Activated B cell treated with CpG ODN at 0.5 μM for 24 hours (primary cell): ENCODE data around the gene PIGN. TPM values are rescaled to one million over a fixed set of nuclear protein-coding genes. Genes with fewer than 3 reads are reported as not detected.

Experiments used
- ATAC-seq: fragments of 200-7000 bp; cut with Tn5 transposase; one replicate; pipeline ENCODE4 v1.10.0; 2021; ENCODE audit warnings: low read depth, mild to moderate bottlenecking, moderate library complexity
- CTCF ChIA-PET: fragments of 350-600 bp; sonication (Branson Sonifier 250); formaldehyde crosslinking; loops from one replicate; lab custom pipeline; 2021; ENCODE audit warnings: antibody characterized with exemption; lab: Charles Lee
- POLR2A ChIA-PET: fragments of 350-600 bp; sonication (Branson Sonifier 250); formaldehyde crosslinking; loops from one replicate; lab custom pipeline; 2021; ENCODE audit warnings: antibody characterized with exemption; lab: Charles Lee
- DNase-seq: peaks from one replicate; pipeline ENCODE4 v3.0.0; 2022
- H3K27ac Mint-ChIP-seq: one replicate; pipeline ENCODE4 v1.8.0; 2020; ENCODE audit warnings: mixed read lengths
- H3K27me3 Mint-ChIP-seq: one replicate; pipeline ENCODE4 v1.8.0; 2021; ENCODE audit warnings: mixed read lengths
- H3K36me3 Mint-ChIP-seq: one replicate; pipeline ENCODE4 v1.8.0; 2021; ENCODE audit warnings: low read depth, mixed read lengths
- H3K4me1 Mint-ChIP-seq: one replicate; pipeline ENCODE4 v1.8.0; 2021; ENCODE audit warnings: mixed read lengths
- H3K4me3 Mint-ChIP-seq: one replicate; pipeline ENCODE4 v1.8.0; 2020; ENCODE audit warnings: mild to moderate bottlenecking, mixed read lengths
- H3K9me3 Mint-ChIP-seq: one replicate; pipeline ENCODE4 v1.8.0; 2020; ENCODE audit warnings: mixed read lengths
- CTCF ChIP-seq: fragments of 200-600 bp; IDR thresholded peaks from one replicate; pipeline ENCODE4 v1.8.0; 2022; ENCODE audit warnings: antibody characterized with exemption, mild to moderate bottlenecking
- intact Hi-C: fragments of 100-400 bp; cut with micrococcal nuclease; formaldehyde crosslinking; loops from one replicate; pipeline ENCODE4 v1.15.1; 2024
- total RNA-seq: library from RNA; stranded (reverse); gene quantifications from 2 replicates; pipeline ENCODE4 v1.2.3, GENCODE V29; 2022

Gene PIGN
- total RNA-seq, 1 donor from 2014 or later, result 29.4 TPM

- Mint-ChIP-seq H3K27me3 (peaks cover 6% of the 10 kb centered on the region), H3K9me3 (no peaks in the 10 kb centered on the region), H3K36me3 (no peaks in the 10 kb centered on the region), H3K4me3 (no peak overlapping the region), H3K4me1 (no peaks in the 10 kb centered on the region), H3K27ac (no peak overlapping the region)
- CTCF ChIA-PET, result no interaction called here
- ATAC-seq, result no peak
- POLR2A ChIA-PET, result no interaction called here
- TF ChIP-seq CTCF, result no peak
- no peak for DNase-seq
- intact Hi-C loops, result no loop called here
Observed at GRCh38 chr18:62024983-62025382, 161.9 kb downstream of the PIGN start.

GRCh38 chr18:62023536-62023935, 163.3 kb downstream of the PIGN start:
- Mint-ChIP-seq H3K27ac (no peak overlapping the region), H3K4me1 (no peaks in the 10 kb centered on the region), H3K9me3 (no peaks in the 10 kb centered on the region), H3K27me3 (peaks cover 8% of the 10 kb centered on the region), H3K4me3 (no peak overlapping the region), H3K36me3 (no peaks in the 10 kb centered on the region)
- intact Hi-C loops, result no loop called here
- POLR2A ChIA-PET, result no interaction called here
- CTCF ChIA-PET, result no interaction called here
- ATAC-seq (no peak), DNase-seq (no peak)
- no peak for TF ChIP-seq CTCF

- H3K9me3 Mint-ChIP-seq, result no peaks in the 10 kb centered on the region
- TF ChIP-seq CTCF, result no peak
- no peaks in the 10 kb centered on the region for H3K36me3 Mint-ChIP-seq
- POLR2A ChIA-PET, result no interaction called here
- no peak overlapping the region for H3K4me3 Mint-ChIP-seq
- ATAC-seq (no peak), DNase-seq (no peak)
- no peak overlapping the region for H3K27ac Mint-ChIP-seq
- peaks cover 4% of the 10 kb centered on the region for H3K27me3 Mint-ChIP-seq
- CTCF ChIA-PET, result no interaction called here
- H3K4me1 Mint-ChIP-seq, result no peaks in the 10 kb centered on the region
- intact Hi-C loops, result no loop called here
Observed at GRCh38 chr18:62018759-62019041, 168.2 kb downstream of the PIGN start.

DNA sequence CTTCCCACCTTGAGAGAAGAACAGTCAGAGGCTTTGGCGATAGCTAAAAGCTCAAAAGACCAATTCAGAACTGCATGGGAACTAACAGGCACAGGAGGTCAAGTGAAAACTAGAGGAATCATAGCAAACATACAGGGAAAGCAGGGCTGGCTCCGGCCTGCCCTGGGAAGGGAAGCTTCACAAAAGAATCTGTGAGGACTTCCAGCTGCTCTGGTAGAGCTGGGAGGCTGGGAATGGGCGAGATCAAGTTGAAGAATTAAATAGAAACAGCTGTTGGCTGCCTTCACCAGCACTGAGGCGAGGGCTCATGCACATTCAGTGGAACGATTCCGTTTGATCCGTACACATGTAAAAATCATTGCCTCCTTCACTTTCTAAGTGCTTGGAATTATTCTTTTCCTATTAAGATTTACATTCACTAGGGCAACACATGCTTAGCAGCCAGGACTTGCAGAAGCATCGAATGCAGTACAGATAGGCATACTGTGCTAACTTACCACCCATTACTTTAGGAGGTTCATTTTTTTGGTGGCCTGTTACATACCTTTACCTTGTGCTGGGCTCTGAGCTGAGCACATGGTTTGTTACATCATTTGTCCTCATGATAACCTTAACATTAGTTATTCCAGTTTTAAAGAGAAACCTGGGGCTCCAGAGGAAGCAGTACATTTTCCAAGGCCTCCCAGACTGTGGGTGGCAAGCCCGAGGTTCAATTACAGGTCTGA, 168.7 kb downstream of the PIGN start:
- intact Hi-C loops, result no loop called here
- Mint-ChIP-seq H3K27ac (no peak overlapping the region), H3K4me1 (no peaks in the 10 kb centered on the region), H3K4me3 (no peak overlapping the region), H3K36me3 (no peaks in the 10 kb centered on the region), H3K9me3 (no peaks in the 10 kb centered on the region), H3K27me3 (peaks cover 4% of the 10 kb centered on the region)
- POLR2A ChIA-PET, result no interaction called here
- no peak for TF ChIP-seq CTCF
- DNase-seq (no peak), ATAC-seq (no peak)
- CTCF ChIA-PET, result no interaction called here

DNA sequence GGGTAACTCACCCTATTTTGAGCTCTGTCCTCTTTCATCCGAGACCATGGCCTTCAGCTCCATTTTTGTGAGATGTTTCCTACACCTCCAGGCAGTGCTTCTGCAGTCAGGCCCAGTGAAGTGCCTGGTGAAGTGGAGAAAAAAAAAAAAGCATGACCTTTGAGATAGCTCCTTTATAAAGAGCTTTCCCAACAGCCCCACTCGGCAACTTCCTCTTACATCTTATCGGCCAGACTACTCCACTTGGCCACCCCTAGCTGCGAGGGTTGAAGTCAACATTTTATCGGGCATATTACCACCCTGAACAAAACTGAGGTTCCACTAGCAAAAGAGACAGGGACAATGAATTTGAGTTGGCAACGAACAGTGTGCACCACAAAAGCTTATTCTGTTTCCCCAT, 169.2 kb downstream of the PIGN start:
- POLR2A ChIA-PET, result no interaction called here
- CTCF ChIA-PET, result no interaction called here
- no peak overlapping the region for H3K27ac Mint-ChIP-seq
- ATAC-seq (no peak), DNase-seq (no peak)
- no peaks in the 10 kb centered on the region for H3K36me3 Mint-ChIP-seq
- peaks cover 4% of the 10 kb centered on the region for H3K27me3 Mint-ChIP-seq
- intact Hi-C loops, result no loop called here
- TF ChIP-seq CTCF, result no peak
- H3K4me3 Mint-ChIP-seq, result no peak overlapping the region
- H3K9me3 Mint-ChIP-seq, result no peaks in the 10 kb centered on the region
- H3K4me1 Mint-ChIP-seq, result no peaks in the 10 kb centered on the region
